ENCODE measurements around the gene KRTAP3-3.

GRCh38 chr17:40944531-40944930 is 49.4 kb downstream of the KRTAP3-3 start:
- TF ChIP-seq CTCF (IDR thresholded peaks at IDR 0.05), result no peak
- TF ChIP-seq POLR2A (IDR thresholded peaks at IDR 0.05), result no peak

All from breast epithelium (tissue), 3 donors.